Measurements from ENCODE around the gene CUBN. TPM values are rescaled to one million over a fixed set of nuclear protein-coding genes. Genes with fewer than 3 reads are reported as not detected.

Gene CUBN
- total and polyA plus RNA-seq, 8 donors: under 0.01 to 16.3 (median 1.2) TPM

DNA sequence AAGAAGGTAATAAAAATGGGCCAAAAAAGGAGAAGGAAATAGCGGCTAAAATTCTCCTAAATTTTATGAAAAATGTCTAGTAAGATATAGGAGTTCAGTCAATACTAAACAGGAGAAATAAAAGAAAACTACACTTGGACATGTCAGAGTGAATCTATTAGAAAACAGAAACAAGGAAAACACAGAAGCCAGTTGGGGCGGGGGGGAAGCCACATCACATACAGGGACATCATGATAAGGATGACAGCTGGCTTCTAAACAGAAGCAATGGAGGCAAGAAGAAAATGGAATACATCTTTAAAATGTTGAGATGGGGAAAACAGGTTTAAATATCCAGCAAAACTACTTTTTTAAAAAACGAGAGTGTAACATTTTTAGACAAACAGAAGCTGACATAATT is 77.8 kb downstream of the CUBN start:
- Histone ChIP-seq H3K27ac (no peak overlapping the region), H3K4me1 (no peaks in the 10 kb centered on the region), H3K4me3 (no peak overlapping the region), H3K36me3 (no peaks in the 10 kb centered on the region), H3K27me3 (no peaks in the 10 kb centered on the region), H3K9me3 (no peaks in the 10 kb centered on the region)
- DNase-seq: no peak
- WGBS, 5 donors: 88 to 93% (median 90%) methylated on average over 3 of the region's 3 CpGs
- intact Hi-C loops (cut with DNase I; ENCODE audit: low total_unique reads): no loop called here
- TF ChIP-seq EP300 (IDR thresholded peaks at IDR 0.05): no peak
- TF ChIP-seq POLR2AphosphoS5 (IDR thresholded peaks at IDR 0.05): no peak
- TF ChIP-seq POLR2A (IDR thresholded peaks at IDR 0.05): no peak
- TF ChIP-seq, protein P1, sequence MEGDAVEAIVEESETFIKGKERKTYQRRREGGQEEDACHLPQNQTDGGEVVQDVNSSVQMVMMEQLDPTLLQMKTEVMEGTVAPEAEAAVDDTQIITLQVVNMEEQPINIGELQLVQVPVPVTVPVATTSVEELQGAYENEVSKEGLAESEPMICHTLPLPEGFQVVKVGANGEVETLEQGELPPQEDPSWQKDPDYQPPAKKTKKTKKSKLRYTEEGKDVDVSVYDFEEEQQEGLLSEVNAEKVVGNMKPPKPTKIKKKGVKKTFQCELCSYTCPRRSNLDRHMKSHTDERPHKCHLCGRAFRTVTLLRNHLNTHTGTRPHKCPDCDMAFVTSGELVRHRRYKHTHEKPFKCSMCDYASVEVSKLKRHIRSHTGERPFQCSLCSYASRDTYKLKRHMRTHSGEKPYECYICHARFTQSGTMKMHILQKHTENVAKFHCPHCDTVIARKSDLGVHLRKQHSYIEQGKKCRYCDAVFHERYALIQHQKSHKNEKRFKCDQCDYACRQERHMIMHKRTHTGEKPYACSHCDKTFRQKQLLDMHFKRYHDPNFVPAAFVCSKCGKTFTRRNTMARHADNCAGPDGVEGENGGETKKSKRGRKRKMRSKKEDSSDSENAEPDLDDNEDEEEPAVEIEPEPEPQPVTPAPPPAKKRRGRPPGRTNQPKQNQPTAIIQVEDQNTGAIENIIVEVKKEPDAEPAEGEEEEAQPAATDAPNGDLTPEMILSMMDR (IDR thresholded peaks at IDR 0.05): no peak

DNA sequence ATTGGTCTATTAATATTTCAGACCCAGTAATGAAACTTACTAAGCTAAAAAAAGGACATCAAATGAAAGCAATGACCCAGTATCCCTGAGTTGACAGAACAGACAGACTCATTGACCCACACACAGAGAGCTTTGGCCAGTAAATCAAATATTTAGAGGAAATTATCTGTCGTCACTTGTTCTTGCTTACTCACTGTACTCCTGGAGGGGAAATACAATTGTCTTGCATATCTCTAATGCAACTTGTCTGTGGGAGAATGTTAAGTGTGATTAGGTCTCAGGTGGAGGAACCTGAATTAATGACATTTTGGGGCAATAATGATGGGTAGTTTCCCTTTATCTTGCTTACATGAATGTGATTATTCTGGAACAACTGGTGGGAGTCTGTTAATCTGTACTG is 80.4 kb downstream of the CUBN start:
- WGBS, 5 donors: 43 to 70% (median 57%) methylated on average over 1 of the region's 1 CpG
- no peak for DNase-seq
- H3K36me3 ChIP-seq: no peaks in the 10 kb centered on the region
- no peak overlapping the region for H3K4me3 ChIP-seq
- intact Hi-C loops (cut with DNase I; ENCODE audit: low total_unique reads): no loop called here
- H3K9me3 ChIP-seq: no peaks in the 10 kb centered on the region
- H3K27me3 ChIP-seq: no peaks in the 10 kb centered on the region
- no peak overlapping the region for H3K27ac ChIP-seq
- no peaks in the 10 kb centered on the region for H3K4me1 ChIP-seq
- TF ChIP-seq, protein P1 (IDR thresholded peaks at IDR 0.05): no peak
- no peak for TF ChIP-seq POLR2A (IDR thresholded peaks at IDR 0.05)
- TF ChIP-seq EP300 (IDR thresholded peaks at IDR 0.05): no peak
- no peak for TF ChIP-seq POLR2AphosphoS5 (IDR thresholded peaks at IDR 0.05)

DNA sequence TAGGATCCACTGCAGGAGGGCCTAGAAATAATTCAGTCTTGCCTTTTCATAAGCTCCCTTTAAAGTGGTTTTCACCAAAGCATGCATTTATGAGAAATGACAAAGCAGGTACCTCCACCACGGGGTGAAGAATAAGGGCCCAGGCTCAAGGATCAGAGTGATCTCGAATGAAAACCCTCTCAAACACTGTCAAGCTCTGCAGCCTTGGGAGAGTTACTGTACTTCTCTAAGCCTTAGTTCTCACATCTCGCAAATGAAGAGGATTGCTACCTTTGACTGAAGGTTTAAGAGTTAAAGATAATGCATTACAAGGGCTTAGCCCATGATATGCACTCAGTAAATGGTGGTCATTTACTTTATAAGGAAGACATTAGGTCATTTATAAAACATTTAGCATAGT is 81.7 kb downstream of the CUBN start:
- H3K9me3 ChIP-seq: no peaks in the 10 kb centered on the region
- intact Hi-C loops (cut with DNase I; ENCODE audit: low total_unique reads): no loop called here
- TF ChIP-seq POLR2AphosphoS5 (IDR thresholded peaks at IDR 0.05): no peak
- TF ChIP-seq POLR2A (IDR thresholded peaks at IDR 0.05): no peak
- TF ChIP-seq, protein P1 (IDR thresholded peaks at IDR 0.05): no peak
- TF ChIP-seq EP300 (IDR thresholded peaks at IDR 0.05): no peak
- H3K36me3 ChIP-seq: no peaks in the 10 kb centered on the region
- H3K27ac ChIP-seq: no peak overlapping the region
- no peaks in the 10 kb centered on the region for H3K27me3 ChIP-seq
- H3K4me1 ChIP-seq: no peaks in the 10 kb centered on the region
- DNase-seq: no peak
- WGBS, 5 donors: 66 to 82% (median 81%) methylated on average over 3 of the region's 3 CpGs
- H3K4me3 ChIP-seq: no peak overlapping the region

DNA sequence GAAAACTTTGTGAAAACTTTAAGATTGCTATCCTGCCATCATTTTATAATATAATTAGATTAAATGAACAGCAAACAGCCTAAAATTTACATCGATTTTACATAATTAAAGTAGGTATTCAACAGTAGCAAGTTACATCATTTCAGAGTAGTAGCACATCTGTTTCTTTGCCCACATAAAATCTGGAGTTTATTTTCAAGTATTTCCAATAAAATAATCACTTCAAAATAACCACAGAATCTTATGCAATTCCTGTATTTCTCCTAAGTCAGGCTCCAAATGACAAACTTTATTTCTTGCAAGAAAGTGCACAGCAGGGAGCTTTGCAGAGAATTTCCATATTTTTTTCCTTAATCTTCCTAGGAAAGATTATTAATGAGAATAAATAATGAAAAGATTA is 82.6 kb downstream of the CUBN start:
- 81 to 84% (median 83%) methylated on average over 1 of the region's 1 CpG for WGBS, 5 donors
- no peaks in the 10 kb centered on the region for H3K9me3 ChIP-seq
- no peaks in the 10 kb centered on the region for H3K27me3 ChIP-seq
- no peaks in the 10 kb centered on the region for H3K4me1 ChIP-seq
- H3K4me3 ChIP-seq: no peak overlapping the region
- H3K27ac ChIP-seq: no peak overlapping the region
- H3K36me3 ChIP-seq: no peaks in the 10 kb centered on the region
- TF ChIP-seq POLR2A (IDR thresholded peaks at IDR 0.05) (no peak), EP300 (IDR thresholded peaks at IDR 0.05) (no peak), POLR2AphosphoS5 (IDR thresholded peaks at IDR 0.05) (no peak)
- TF ChIP-seq, protein P1 (IDR thresholded peaks at IDR 0.05): no peak
- no peak for DNase-seq
- intact Hi-C loops (cut with DNase I; ENCODE audit: low total_unique reads): no loop called here
